ENCODE measurements around the gene CBX5. TPM values are rescaled to one million over a fixed set of nuclear protein-coding genes. Genes with fewer than 3 reads are reported as not detected.
"Not testable (repeated sequence)": the region's sequence is repeated elsewhere in the genome, so short reads cannot be mapped to it uniquely, and the experiment has no call there.

The CBX5 gene
- 10 to 100 TPM; 50.8 to 55.7 TPM for total RNA-seq
- long read RNA-seq, full-length matches to known transcripts: 18 of 20 reads
- long read RNA-seq, partial matches to known transcripts: 0 of 20 reads
- long read RNA-seq, other reads (novel, unspliced or antisense): 2 of 20 reads

- intact Hi-C loops (cut with DNase I): no loop called here
- peak; percentile 89 to 92 for ATAC-seq
- DNase-seq: peak; percentile 99
These were observed at the start of gene CBX5 for GRCh38 chr12:54279632-54280467. CBX5 (minus strand) TSS chr12:54280122; CDS start chr12:54257650, 22,472 bp downstream.

- no peak for ATAC-seq
- intact Hi-C loops (cut with DNase I): no loop called here
- DNase-seq: no peak
These were observed 48.8 kb upstream of the CBX5 start for GRCh38 chr12:54328595-54329337.

GRCh38 chr12:54325442-54326109 is 45.7 kb upstream of the CBX5 start:
- ATAC-seq: not testable (repeated sequence)

GRCh38 chr12:54324617-54325441 is 44.9 kb upstream of the CBX5 start, which contains the start of gene COPZ1:
COPZ1 (plus strand) TSS chr12:54325131; CDS start chr12:54325164, 33 bp downstream.
- peak; percentile 98 to 99 for ATAC-seq
- peak; percentile 94 for DNase-seq
- intact Hi-C loops (cut with DNase I): loop anchor here in 1 of 2 donors (1.0 kb wide), 1 partner anchor 105 kb away; no protein-coding TSS in a partner anchor

More at GRCh38 chr12:54325442-54326109, 45.7 kb upstream of the CBX5 start:
- intact Hi-C loops (cut with DNase I); DNase-seq: not testable (repeated sequence)

DNA sequence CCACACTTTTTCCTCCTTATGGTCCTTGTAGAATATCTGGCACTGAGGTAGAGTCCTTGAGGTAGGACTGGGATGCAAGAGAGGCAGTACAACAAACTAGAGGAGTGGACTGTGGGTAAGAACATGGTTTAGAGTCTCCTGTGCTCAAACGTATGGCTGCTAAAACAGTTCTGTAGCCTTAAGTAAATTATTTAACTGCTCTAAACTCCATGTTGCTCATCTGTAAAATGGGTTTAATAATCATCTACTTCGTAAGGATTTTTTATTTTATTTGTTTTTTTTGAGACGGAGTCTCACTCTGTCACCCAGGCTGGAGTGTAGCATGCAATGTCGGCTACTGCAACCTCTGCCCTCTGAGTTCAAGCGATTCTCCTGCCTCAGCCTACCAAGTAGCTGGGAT is 41.4 kb upstream of the CBX5 start:
- ATAC-seq (no peak), DNase-seq (no peak)
- intact Hi-C loops (cut with DNase I): no loop called here

- intact Hi-C loops (cut with DNase I); ATAC-seq; DNase-seq: not testable (repeated sequence)
These were observed 32.4 kb upstream of the CBX5 start for GRCh38 chr12:54312309-54312708.

GRCh38 chr12:54311051-54311450 is 31.1 kb upstream of the CBX5 start:
- ATAC-seq: no peak
- DNase-seq: no peak
- intact Hi-C loops (cut with DNase I): no loop called here

DNA sequence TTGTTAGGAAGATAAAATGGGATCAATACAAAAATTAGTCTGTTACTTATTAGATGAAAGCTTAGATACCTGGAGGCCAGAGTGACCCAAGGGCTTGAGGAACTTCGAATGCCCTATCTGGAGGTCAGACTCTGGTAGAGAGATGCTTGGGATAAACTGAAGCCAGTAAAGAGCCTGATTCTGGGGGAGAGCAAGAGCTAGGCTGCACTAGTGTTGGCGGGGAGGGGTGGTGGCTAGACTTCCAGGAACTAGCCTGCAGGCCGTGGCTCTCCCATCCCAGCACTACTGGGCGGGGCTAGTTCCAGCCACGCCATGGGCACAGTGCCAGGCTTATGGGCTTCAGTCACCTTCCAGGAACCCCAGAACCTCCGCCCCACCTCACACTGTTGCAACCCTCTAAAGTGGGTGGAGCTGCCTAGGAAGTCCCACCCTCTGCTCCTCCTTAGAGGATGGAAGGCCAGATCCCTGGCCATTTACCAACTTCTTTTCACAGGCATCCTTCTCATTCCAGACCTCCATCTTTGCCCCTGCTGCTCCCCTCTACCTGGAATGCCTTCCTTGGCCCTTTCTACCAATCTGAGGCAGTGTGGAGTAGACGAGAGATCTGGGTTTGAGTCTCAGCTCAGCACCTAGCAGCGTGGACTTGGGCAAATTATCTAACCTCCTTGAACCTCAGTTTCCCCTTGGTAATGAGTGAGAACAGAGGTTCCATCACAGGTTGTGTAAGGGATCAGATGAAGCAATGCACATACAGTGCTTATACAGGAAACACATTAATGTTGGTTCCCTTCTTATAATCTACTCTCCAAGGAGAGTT is 27.2 kb upstream of the CBX5 start:
- ATAC-seq: peak; percentile 76 to 95
- intact Hi-C loops (cut with DNase I): no loop called here
- peak; percentile 90 for DNase-seq

GRCh38 chr12:54304187-54304810 is 24.4 kb upstream of the CBX5 start:
- DNase-seq (peak; percentile 79), ATAC-seq (peak; percentile 70 to 74)
- intact Hi-C loops (cut with DNase I): no loop called here

GRCh38 chr12:54303640-54304039 is 23.7 kb upstream of the CBX5 start:
- intact Hi-C loops (cut with DNase I): no loop called here
- DNase-seq (no peak), ATAC-seq (no peak)

DNA sequence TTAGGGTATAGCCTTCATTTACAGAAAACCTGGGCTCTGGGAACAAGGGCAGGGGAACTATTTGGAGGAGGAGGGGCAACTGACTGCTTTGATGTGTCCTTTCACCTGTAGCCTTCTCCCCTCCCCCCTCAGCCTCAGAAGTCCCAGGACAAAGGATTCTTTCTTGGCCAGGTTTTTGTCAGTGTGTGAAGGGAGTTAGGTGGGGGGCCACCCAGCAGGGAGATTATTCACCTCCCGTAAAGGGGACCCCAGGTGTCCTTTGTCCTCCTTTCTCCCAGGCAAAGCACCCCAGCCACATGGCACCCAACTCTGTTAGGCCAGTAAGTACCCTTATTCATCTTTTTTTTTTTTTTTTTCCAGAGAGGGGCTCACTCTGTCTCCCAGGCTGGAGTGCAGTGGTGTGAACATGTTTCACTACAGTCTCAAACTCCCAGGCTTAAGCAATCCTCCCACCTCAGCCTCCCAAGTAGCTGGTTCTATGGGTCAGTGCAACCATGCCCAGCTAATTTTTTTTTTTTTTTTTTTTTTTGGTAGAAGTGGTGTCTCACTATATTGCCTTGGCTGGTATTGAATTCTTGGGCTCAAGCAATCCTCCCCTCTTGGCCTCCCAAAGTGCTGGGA is 21.6 kb upstream of the CBX5 start:
- DNase-seq (no peak), ATAC-seq (no peak)
- intact Hi-C loops (cut with DNase I): no loop called here

- intact Hi-C loops (cut with DNase I): no loop called here
- ATAC-seq (peak; percentile 69 to 90), DNase-seq (peak; percentile 56)
These were observed 21.0 kb upstream of the CBX5 start, which contains the start of gene NFE2 for GRCh38 chr12:54300732-54301427. NFE2 (minus strand) TSS chr12:54301015; CDS start chr12:54295248, 5,767 bp downstream.

DNA sequence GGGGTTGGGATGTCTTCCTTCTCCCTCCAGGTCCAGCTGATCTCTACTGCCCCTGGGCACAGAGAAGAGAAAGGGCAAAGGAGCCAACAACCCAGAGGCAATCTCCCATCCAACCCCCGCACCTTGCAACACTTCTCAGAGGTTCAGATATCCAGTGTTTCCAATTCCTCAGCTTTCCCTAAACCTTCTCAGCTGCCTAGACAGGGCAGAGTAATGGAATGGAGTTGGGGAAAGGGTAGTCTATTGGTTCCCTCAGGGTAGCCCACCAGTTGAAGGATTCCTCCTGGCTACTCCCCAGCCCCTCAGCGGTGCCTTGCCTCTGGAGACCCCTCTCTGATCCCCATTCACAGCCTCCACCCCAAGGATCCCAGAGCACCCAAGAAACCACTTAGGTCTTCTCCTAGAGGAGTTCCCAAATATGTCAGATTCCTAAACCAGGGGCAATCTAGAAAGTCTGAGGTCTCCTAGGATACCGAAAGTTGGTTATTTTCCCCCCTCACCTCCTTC is 20.4 kb upstream of the CBX5 start:
- ATAC-seq (peak in 1 of 2 donors; percentile 13), DNase-seq (no peak)
- intact Hi-C loops (cut with DNase I): no loop called here

DNA sequence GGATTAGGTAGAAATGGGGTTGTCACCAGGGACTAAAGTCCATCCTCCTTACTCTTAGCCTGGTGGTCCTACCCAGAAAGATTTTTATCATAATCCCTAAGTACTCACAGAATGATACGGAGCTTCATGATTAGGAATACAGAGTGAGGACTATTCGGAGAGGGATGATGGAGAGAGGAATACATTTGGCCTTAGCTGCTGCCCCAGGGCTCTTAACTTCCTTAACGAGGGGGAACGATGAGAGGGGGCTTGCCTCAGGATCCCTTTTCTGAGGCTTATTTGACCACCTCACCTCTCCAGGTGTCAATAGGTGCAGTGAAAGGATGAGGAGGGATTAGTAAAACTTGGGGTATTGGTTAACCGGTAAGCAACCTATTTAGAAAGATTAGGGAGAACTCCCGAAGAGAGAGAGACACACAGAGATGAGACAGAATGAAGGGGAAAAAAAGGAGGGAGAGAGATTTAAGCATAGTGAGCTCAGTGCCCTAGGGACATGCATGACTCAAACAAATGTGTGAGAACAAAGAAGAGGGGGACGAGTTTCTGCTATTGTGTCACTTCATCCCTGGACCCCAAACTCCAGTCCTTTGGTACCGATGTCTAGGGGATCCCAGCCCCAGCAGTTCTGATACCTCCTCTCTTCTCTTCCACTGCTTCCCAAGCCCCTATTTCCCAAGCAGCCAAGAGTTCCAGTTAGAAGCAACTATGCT is 19.7 kb upstream of the CBX5 start:
- intact Hi-C loops (cut with DNase I): loop anchor here (10.0 kb wide), 1 partner anchor 65 kb away; the partner anchor contains the start of gene GPR84 (in 2 of the 2)

GRCh38 chr12:54298904-54299303 is 19.0 kb upstream of the CBX5 start:
- no peak for DNase-seq
- no peak for ATAC-seq
- intact Hi-C loops (cut with DNase I): loop anchor here (10.0 kb wide), 1 partner anchor 66 kb away; the partner anchor contains the start of gene GPR84 (in 2 of the 2)

More for the DNA sequence above, 19.7 kb upstream of the CBX5 start:
- no peak for ATAC-seq
- DNase-seq: no peak
